HEK293 (cell line): ENCODE measurements around the gene CTSZ.
A peak's percentile ranks its signal among the peaks of the same experiment; 100 is the strongest.

Experiments
- CTCF ChIA-PET: fragments of 350-600 bp; formaldehyde crosslinking; extraction: SDS; loops from one replicate; lab custom pipeline; 2021; ENCODE audit warnings: antibody characterized with exemption; lab: Yijun Ruan, JAX
- POLR2A ChIA-PET: fragments of 300-600 bp; formaldehyde crosslinking; extraction: SDS; loops from one replicate; lab custom pipeline; 2020; ENCODE audit warnings: antibody characterized with exemption, inconsistent platforms; lab: Yijun Ruan, JAX
- H3K27ac ChIP-seq: fragments of 200-500 bp; sonication (Bioruptor generic); 2 replicates; pipeline ENCODE4 v1.5.1; 2014; ENCODE audit warnings: low read depth, low read length, control low read depth, inconsistent platforms; ENCODE audit errors: extremely low read depth
- H3K36me3 ChIP-seq, 2 experiments: fragments of 200-500 bp in 1 of 2; sonication (Bioruptor generic) in 1 of 2; 1 replicate in 1 of 2; 2 replicates in 1 of 2; pipeline ENCODE4 v1.5.1; 2014 to 2017; ENCODE audit warnings: inconsistent platforms in 2 of 2, low read length in 2 of 2; ENCODE audit not compliant: control insufficient read depth in 2 of 2, insufficient read depth in 1 of 2
- H3K4me1 ChIP-seq: fragments of 200-500 bp; sonication (Bioruptor generic); 2 replicates; pipeline ENCODE4 v1.5.1; 2014; ENCODE audit warnings: mild to moderate bottlenecking, low read length, inconsistent platforms; ENCODE audit not compliant: control insufficient read depth, insufficient read depth
- H3K4me3 ChIP-seq: 2 replicates; pipeline ENCODE4 v1.5.1; 2011; ENCODE audit warnings: low read depth, mild to moderate bottlenecking, control low read depth, low read length, moderate library complexity
- H3K9me3 ChIP-seq: fragments of 200-500 bp; sonication (Bioruptor generic); 2 replicates; pipeline ENCODE4 v1.5.1; 2014; ENCODE audit warnings: low read depth, low read length, inconsistent platforms; ENCODE audit not compliant: control insufficient read depth, insufficient read depth
- CTCF ChIP-seq: fragments of 450-650 bp; formaldehyde crosslinking; IDR thresholded peaks from 2 replicates; pipeline ENCODE4 v1.5.1; 2016; ENCODE audit warnings: missing biosample characterization, missing genetic modification characterization
- HOXC10 ChIP-seq: sonication (generic); formaldehyde crosslinking; IDR thresholded peaks from 2 replicates; pipeline ENCODE4 v1.8.1; 2023; ENCODE audit warnings: mild to moderate bottlenecking, missing genetic modification reagents
- IKZF3 ChIP-seq: fragments of 450-650 bp; IDR thresholded peaks from 2 replicates; pipeline ENCODE4 v1.5.0; 2018; ENCODE audit warnings: missing biosample characterization, mild to moderate bottlenecking, missing genetic modification characterization, moderate library complexity
- KLF7 ChIP-seq: fragments of 450-650 bp; formaldehyde crosslinking; IDR thresholded peaks from 2 replicates; pipeline ENCODE4 v1.5.1; 2016; ENCODE audit warnings: missing biosample characterization, missing genetic modification characterization, borderline replicate concordance
- KLF8 ChIP-seq: fragments of 450-650 bp; formaldehyde crosslinking; IDR thresholded peaks from 2 replicates; pipeline ENCODE4 v1.5.1; 2016; ENCODE audit warnings: missing biosample characterization, missing genetic modification characterization
- OSR2 ChIP-seq: fragments of 450-650 bp; formaldehyde crosslinking; IDR thresholded peaks from 2 replicates; pipeline ENCODE4 v1.5.1; 2016; ENCODE audit warnings: missing biosample characterization, missing genetic modification characterization
- PBX3 ChIP-seq: sonication (generic); formaldehyde crosslinking; IDR thresholded peaks from 2 replicates; pipeline ENCODE4 v1.8.1; 2022; ENCODE audit warnings: mild to moderate bottlenecking, moderate library complexity, missing genetic modification reagents
- PRDM1 ChIP-seq: fragments of 450-650 bp; formaldehyde crosslinking; IDR thresholded peaks from 2 replicates; pipeline ENCODE4; 2016; ENCODE audit warnings: missing biosample characterization, missing genetic modification characterization
- SP7 ChIP-seq: fragments of 450-650 bp; formaldehyde crosslinking; IDR thresholded peaks from 2 replicates; pipeline ENCODE4 v1.5.1; 2016; ENCODE audit warnings: missing biosample characterization, missing genetic modification characterization
- ZBTB11 ChIP-seq: fragments of 450-650 bp; formaldehyde crosslinking; conservative IDR thresholded peaks from 2 replicates; pipeline ENCODE4 v1.5.1; 2016; ENCODE audit warnings: low read depth, missing biosample characterization, missing genetic modification characterization
- ZBTB44 ChIP-seq: fragments of 450-650 bp; IDR thresholded peaks from 2 replicates; pipeline ENCODE4 v1.5.1; 2018; ENCODE audit warnings: missing biosample characterization, mild to moderate bottlenecking, missing genetic modification characterization
- ZBTB8A ChIP-seq: fragments of 450-650 bp; formaldehyde crosslinking; IDR thresholded peaks from 2 replicates; pipeline ENCODE4 v1.5.1; 2016; ENCODE audit warnings: missing biosample characterization, missing genetic modification characterization
- ZFP3 ChIP-seq: fragments of 450-650 bp; formaldehyde crosslinking; IDR thresholded peaks from 2 replicates; pipeline ENCODE4 v1.5.1; 2016; ENCODE audit warnings: low read depth, missing biosample characterization, missing genetic modification characterization
- ZIC2 ChIP-seq: fragments of 450-650 bp; formaldehyde crosslinking; IDR thresholded peaks from 2 replicates; pipeline ENCODE4 v1.5.1; 2016; ENCODE audit warnings: missing biosample characterization, missing genetic modification characterization
- ZNF202 ChIP-seq: fragments of 450-650 bp; formaldehyde crosslinking; IDR thresholded peaks from 2 replicates; pipeline ENCODE4 v1.5.1; 2016; ENCODE audit warnings: missing biosample characterization, missing genetic modification characterization, borderline replicate concordance
- ZNF23 ChIP-seq: fragments of 450-650 bp; formaldehyde crosslinking; IDR thresholded peaks from 2 replicates; pipeline ENCODE4 v1.5.1; 2016; ENCODE audit warnings: missing biosample characterization, missing genetic modification characterization, borderline replicate concordance
- ZNF335 ChIP-seq: fragments of 450-650 bp; formaldehyde crosslinking; conservative IDR thresholded peaks from 2 replicates; pipeline ENCODE4 v1.5.1; 2016; ENCODE audit warnings: missing biosample characterization, missing genetic modification characterization
- ZNF585B ChIP-seq: fragments of 450-650 bp; formaldehyde crosslinking; IDR thresholded peaks from 2 replicates; pipeline ENCODE4 v1.5.1; 2016; ENCODE audit warnings: missing biosample characterization, missing genetic modification characterization
- ZNF626 ChIP-seq: fragments of 450-650 bp; sonication (Bioruptor Pico); formaldehyde crosslinking; IDR thresholded peaks from 2 replicates; pipeline ENCODE4 v1.5.1; 2018; ENCODE audit warnings: missing biosample characterization, missing genetic modification characterization, inconsistent platforms
- ZNF629 ChIP-seq: fragments of 450-650 bp; formaldehyde crosslinking; IDR thresholded peaks from 2 replicates; pipeline ENCODE4 v1.5.1; 2017; ENCODE audit warnings: missing biosample characterization, missing genetic modification characterization
- ZNF76 ChIP-seq: fragments of 450-650 bp; formaldehyde crosslinking; IDR thresholded peaks from 2 replicates; pipeline ENCODE4; 2016; ENCODE audit warnings: low read depth, missing biosample characterization, missing genetic modification characterization, borderline replicate concordance
- ZNF777 ChIP-seq: fragments of 450-650 bp; formaldehyde crosslinking; IDR thresholded peaks from 2 replicates; pipeline ENCODE4 v1.5.1; 2017; ENCODE audit warnings: missing biosample characterization, missing genetic modification characterization, borderline replicate concordance
- ZSCAN18 ChIP-seq: fragments of 450-650 bp; formaldehyde crosslinking; IDR thresholded peaks from 2 replicates; pipeline ENCODE4 v1.5.1; 2016; ENCODE audit warnings: missing biosample characterization, missing genetic modification characterization

The CTSZ gene

GRCh38 chr20:59033616-59034165, 26.6 kb upstream of the CTSZ start (continued):
- TF ChIP-seq ZSCAN18 (no peak), OSR2 (tag by site-specific recombination) (0 out of 2 replicates have a peak, but pooled peaks have one; percentile 37), ZBTB44 (tag by site-specific recombination) (peak; percentile 61; the same call in 1 of the 2 replicates)

GRCh38 chr20:59033093-59033492, 26.0 kb upstream of the CTSZ start:
- Histone ChIP-seq H3K9me3 (no peaks in the 10 kb centered on the region), H3K36me3 (peaks cover 16 to 77% of the 10 kb centered on the region in 2 experiments; a peak in 2 of 3 replicates), H3K27ac (peak overlapping the region; percentile 91; the same call in 1 of the 2 replicates), H3K4me3 (peak overlapping the region; percentile 45; the same call in 1 of the 2 replicates), H3K4me1 (peaks cover 7% of the 10 kb centered on the region; the same call in 1 of the 2 replicates)
- ChIA-PET CTCF (no interaction called here), POLR2A (interaction anchor here (1.1 to 2.2 kb wide), 5 partner anchors 9 to 49 kb away, joined by 3 to 28 read pairs (median 16); partner anchors contain the start of genes PRELID3B and TUBB1)
- no peak for TF ChIP-seq ZFP3 (tag by site-specific recombination)
- no peak for TF ChIP-seq ZNF202 (tag by site-specific recombination)
- TF ChIP-seq PRDM1 = peak; percentile 51; the same call in 1 of the 2 replicates
- no peak for TF ChIP-seq ZNF626 (tag by site-specific recombination)

GRCh38 chr20:59032713-59033059, 25.6 kb upstream of the CTSZ start:
- H3K27ac ChIP-seq = peak overlapping the region; percentile 91
- no peaks in the 10 kb centered on the region for H3K9me3 ChIP-seq
- CTCF ChIA-PET = interaction anchor here (0.7 to 1.0 kb wide), 2 partner anchors 55 to 916 kb away, joined by 3 to 5 read pairs; no protein-coding TSS in a partner anchor
- peak overlapping the region; percentile 45 for H3K4me3 ChIP-seq
- peaks cover 7% of the 10 kb centered on the region; the same call in 1 of the 2 replicates for H3K4me1 ChIP-seq
- peaks cover 16 to 77% of the 10 kb centered on the region in 2 experiments; a peak in 2 of 3 replicates for H3K36me3 ChIP-seq
- POLR2A ChIA-PET = interaction anchor here (0.7 to 2.2 kb wide), 25 partner anchors 9 to 381 kb away, joined by 3 to 28 read pairs (median 6); partner anchors contain the start of genes NELFCD, PRELID3B, STX16 and TUBB1
- TF ChIP-seq ZNF777 (0 out of 2 replicates have a peak, but pooled peaks have one; percentile 18), HOXC10 (CRISPR knock-in tag) (no peak), ZNF335 (tag by site-specific recombination) (peak; percentile 92), PBX3 (no peak), ZNF23 (tag by site-specific recombination) (no peak), IKZF3 (tag by site-specific recombination) (peak; percentile 92), ZBTB8A (tag by site-specific recombination) (0 out of 2 replicates have a peak, but pooled peaks have one; percentile 32), KLF7 (tag by site-specific recombination) (no peak), ZNF585B (tag by site-specific recombination) (no peak), KLF8 (tag by site-specific recombination) (no peak; the same call in 1 of the 2 replicates), ZNF76 (tag by site-specific recombination) (peak; percentile 35; the same call in 1 of the 2 replicates), ZIC2 (tag by site-specific recombination) (peak; percentile 15; the same call in 1 of the 2 replicates), ZBTB11 (tag by site-specific recombination) (peak; percentile 56), SP7 (peak; percentile 10; the same call in 1 of the 2 replicates), CTCF (tag by site-specific recombination) (peak; percentile 43; the same call in 1 of the 2 replicates), ZNF629 (tag by site-specific recombination) (peak; percentile 26; the same call in 1 of the 2 replicates)
